Pons (tissue), 1 donor: Measurements from ENCODE around the gene GABPA.
A peak's percentile ranks its signal among the peaks of the same experiment; 100 is the strongest.
"Not testable (repeated sequence)": the region's sequence is repeated elsewhere in the genome, so short reads cannot be mapped to it uniquely, and the experiment has no call there.

Experiments used
- DNase-seq: peaks from one replicate; pipeline ENCODE4 v3.0.0-alpha.2; 2016; ENCODE audit warnings: low spot score

GABPA gene

DNA sequence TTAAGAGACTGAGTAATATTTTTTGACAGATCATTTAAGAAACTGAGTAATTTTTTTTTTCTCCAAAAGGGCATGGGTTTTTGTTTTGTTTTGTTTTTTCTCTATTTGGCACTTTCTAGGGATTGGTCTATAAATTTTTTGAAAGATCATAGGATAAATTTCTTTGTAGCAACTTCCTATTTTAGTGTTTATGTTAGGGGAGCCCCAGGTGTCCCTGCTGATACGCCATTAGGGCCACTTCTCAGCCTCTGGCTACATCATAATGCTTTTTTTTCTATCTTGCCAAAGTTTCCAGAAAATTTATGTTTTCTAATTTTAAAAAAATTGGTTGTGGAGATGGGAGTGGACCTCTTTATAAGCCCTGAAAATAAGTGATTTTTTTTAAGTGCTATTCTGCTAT is 2.6 kb downstream of the GABPA start:
- no peak for DNase-seq

DNA sequence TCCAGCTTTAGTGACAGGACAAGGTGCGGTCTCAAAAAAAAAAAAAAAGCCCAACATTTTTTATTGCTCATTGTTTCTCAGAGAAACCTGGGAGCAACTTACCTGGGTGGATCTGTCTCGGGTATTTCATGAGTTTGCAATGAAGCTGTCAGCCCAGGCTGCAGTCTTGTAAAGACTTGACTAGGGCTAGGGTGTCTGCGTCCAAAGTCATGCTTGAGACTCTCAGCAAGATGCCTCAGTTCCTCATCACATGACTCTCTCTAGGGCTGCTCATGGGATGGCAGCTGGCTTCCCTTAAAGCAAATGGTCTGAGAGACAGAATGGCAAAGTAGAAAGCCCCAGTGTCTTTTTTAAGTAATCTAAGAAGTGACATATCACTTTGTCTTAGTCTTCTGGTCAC is 8.1 kb downstream of the GABPA start:
- DNase-seq, result no peak

DNA sequence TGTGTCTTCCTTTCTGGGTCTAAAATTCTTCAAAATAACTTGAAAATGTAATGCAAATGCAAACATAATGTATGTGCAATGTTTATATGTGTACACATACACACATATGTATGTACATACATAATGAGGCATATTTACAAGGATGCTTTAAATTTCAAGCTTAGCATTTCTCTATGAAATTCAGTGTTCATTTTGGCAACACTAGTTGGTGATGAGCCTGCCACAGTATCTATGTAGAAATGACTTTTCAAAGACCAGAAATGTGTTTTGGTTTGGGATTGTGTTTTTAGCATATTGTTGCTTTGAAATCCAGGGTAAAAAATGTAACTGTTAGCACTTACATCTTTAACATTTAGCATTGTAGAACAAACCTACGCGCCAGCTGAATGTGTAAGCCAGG is 10.1 kb downstream of the GABPA start:
- DNase-seq, result no peak

DNA sequence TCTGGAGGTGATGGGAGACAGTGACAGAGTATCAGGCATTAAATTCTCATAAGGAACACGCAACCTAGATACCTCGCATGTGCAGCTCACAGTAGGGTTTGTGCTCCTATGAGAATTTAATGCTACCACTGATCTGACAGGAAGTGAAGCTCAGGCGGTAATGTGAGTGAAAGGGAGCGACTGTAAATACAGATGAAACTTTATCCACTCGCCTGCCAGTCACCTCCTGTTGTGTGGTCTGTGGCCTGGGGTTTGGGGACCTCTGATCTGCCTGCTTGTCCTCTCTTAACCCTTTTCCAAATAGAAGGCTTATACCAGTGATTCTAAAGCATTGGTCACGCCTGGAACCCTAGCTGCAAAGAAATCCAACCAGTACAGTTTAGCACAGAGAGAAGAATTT is 15.3 kb downstream of the GABPA start:
- DNase-seq, result no peak

DNA sequence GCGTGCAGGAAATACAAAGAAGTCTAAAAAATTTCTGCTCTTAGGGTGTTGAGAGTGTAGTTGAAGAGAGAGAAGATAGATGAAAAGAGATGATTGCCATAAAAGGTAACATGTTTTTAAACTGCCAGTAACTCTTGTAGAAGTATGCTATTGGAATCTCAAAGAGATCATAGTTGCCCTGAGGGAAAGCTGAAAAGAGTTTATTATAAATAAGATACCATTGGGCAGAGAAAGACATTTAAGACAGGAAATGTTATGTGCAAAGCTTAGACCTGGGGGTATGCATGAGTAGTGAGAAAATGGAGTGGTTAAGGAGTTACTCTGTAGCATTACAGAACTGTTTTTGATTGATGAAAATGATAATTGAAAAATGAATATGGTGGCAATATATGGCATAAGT is 17.6 kb downstream of the GABPA start:
- DNase-seq, result no peak

DNA sequence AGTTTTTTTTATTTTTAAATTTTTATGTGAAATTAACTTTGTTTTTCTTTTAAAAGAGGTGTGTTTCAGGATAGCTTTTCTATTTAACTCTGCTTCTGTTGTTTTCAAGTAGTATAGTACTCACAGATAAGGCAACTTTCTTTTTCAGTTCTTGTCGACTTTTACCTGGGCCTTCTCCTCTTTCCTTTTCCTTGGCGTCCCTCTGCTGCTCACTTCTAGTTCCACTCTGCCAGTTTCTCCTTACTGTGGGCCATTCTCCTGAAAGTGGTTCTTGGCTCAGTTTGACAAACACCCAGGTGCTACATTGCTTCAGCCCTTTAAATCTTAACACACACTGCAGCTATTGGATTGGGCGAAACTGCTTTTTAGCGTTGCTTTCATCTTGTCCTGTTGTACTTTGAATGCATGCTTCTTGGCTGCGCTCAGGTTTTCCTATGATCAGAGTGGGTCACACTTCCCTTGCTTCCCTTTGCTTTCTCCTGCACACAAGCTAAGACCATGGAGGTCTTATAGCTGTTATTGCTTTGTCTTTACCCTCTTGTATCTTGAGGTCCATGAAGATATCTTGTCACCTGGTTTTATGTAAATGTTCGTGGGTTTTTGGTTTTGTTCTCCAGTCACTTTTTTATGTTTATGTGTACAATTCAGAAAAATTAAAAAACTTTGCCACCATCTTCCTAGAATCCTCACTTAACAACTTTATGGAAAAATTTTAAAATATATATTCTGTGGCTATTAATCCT is 21.6 kb downstream of the GABPA start:
- no peak for DNase-seq

DNA sequence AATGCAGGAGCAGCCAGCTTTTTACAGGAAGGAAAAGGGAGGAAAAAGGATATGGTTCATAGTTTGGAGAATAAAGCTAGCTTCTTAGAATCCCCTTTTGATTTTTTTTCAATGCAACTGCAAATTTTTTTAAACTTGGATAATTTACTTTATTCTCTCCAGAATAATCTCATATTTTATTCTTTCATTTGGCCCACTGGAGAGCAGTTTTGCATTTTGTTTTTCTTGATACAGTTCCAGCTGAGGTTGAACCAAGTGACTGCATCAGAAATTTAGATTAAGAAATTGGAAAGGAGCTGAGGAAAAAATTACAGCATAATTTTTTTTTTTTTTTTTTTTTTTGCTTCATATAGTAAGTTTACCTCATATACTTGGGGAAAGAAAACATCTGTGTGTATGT is 22.8 kb downstream of the GABPA start:
- no peak for DNase-seq

DNA sequence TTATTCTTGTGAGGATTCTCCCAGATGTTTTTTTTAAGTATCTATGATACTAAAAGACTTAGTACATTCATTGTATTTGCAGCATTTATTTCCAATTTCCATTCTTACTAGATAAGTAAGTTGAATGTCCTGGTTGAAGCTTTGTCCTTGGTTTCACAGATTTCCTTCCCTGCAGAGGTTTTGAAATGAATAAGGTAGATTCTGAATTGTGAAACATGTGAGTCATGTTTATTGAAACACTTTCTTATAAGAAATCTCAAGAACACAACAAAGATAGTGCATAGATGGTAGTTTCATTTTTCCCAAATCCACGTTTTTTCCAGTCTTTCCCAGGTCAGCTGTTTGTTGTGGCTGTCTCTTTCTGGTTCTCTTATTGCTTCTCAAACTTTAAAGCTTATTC is 24.8 kb downstream of the GABPA start:
- DNase-seq, result no peak

DNA sequence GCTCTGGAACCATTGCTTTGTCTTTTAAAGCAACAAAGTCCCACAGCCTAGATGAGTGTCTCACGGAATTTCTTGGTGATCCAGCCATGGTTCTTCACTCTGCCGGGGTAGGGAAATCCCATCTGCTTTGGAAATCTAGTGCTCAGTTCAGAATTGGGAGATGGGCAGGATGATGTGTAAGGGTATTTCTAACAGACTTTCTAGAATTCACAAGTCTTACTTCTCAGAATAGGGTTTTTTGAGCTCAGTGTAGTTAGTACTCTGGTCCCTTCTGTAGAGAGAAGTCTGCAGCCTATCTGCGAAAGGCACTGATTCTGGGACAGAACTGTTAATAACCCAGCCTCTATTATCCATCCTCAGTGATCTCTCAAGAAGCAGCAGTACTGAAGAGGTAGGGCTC is 25.3 kb downstream of the GABPA start:
- no peak for DNase-seq

DNA sequence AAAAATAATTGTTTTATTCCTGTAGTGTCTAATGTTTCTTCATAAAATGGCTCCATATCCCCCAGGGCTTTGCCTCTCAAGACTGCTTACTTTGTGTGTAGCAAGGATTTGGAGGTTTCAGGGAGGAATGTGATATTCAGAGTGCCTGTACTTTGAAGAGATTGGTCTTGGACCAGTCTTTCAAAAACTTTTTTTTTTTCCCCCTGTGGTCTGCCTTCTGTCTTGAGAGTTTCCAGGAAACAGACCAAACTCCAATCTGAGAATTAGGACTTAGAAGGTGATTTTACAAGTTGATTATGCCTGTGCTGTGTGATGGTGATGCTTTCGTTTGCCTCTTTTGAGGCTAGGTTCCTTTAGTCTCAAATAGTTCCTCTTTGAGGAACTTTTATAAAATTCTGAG is 25.9 kb downstream of the GABPA start:
- no peak for DNase-seq

DNA sequence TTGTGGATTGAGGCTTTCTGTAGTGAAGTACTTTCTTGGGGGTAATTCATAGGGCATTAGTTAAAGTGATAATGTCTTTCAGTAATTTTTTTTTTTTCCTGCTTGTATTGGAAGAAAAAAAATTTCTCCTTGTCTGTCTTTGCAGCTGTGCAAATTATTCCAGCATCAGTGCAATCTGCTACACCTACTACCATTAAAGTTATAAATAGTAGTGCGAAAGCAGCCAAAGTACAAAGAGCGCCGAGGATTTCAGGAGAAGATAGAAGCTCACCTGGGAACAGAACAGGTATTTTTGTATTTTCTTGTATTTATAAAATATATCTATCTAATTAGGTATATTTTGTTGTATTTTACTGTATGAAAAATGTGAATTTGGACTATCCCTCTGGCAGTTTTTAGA is 29.3 kb downstream of the GABPA start:
- no peak for DNase-seq

DNA sequence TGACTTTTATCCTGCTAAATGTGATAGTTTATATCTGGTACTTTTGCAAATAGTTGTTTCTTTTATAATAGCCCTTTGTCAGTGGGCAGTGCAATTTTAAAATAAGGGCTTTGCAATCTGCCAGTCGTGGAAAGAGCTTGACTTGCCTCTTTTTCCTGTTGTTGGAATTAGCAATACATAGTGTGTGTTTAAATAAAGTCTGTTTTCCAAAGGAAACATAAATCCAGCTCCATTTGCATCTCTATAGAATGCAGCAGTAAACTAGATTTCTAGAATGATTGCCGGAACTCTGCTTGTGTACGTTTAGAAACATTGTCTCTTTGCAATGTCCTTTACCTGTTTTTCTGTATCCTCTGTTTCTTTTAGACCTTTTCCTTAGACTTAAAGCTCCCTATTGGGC is 33.1 kb downstream of the GABPA start:
- no peak for DNase-seq

DNA sequence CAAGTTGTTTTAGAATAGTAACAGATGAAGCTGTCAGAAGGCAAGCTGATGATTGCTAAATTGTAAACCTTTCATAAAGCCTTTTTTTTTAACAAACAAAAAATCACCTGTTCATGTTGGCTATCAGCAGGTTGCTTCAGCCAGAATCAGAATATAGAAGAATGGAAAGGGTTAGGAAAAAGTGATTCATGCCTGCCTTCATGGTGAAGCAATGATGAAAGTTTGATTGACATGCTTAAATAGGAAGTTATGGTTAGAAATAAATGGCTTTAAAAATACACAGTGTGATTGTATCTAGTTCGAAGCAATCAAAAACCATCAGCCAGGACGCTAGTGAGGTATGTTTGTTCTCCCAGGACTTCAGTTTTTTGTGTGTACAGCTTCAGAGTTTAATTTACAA is 37.9 kb downstream of the GABPA start:
- DNase-seq, result no peak

DNA sequence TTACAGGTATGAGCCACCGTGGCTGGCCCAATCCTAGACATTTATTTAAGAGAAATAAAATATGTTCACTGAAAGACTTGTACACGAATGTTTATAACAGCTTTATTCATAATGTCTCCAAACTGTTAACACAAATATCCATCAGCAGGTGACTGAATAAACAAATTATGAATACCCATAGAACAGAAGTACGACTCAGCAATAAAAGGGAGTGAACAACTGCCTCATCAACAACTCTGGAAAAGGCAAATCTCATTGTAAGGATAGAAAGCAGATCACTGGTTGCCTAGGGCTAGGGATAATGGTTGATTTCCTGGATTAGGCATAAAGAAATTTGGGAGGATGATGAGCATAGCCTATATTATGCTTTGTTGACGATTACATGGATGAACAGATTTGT is 41.7 kb downstream of the GABPA start:
- DNase-seq, result no peak

DNA sequence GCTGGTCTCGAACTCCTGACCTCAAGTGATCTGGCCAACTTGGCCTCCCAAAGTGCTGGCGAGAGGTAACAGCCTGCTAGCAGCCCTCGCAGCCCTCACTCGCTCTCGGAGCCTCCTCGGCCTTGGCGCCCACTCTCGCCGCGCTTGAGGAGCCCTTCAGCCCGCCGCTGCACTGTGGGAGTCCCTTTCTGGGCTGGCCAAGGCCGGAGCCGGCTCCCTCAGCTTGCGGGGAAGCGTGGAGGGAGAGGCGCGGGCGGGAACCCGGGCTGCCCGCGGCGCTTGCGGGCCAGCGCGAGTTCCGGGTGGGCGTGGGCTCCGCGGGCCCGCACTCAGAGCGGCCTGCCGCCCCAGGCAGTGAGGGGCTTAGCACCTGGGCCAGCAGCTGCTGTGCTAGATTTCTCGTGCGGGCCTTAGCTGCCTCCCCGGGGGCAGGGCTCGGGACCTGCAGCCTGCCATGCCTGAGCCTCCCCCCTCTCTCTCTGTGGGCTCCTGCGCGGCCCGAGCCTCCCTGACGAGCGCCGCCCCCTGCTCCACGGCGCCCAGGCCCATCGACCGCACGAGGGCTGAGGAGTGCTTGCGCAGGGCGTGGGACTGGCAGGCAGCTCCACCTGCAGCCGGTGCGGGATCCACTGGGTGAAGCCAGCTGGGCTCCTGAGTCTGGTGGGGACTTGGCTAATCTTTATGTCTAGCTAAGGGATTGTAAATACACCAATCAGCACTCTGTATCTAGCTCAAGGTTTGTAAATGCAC is 43.5 kb downstream of the GABPA start:
- DNase-seq, result not testable (repeated sequence)

DNA sequence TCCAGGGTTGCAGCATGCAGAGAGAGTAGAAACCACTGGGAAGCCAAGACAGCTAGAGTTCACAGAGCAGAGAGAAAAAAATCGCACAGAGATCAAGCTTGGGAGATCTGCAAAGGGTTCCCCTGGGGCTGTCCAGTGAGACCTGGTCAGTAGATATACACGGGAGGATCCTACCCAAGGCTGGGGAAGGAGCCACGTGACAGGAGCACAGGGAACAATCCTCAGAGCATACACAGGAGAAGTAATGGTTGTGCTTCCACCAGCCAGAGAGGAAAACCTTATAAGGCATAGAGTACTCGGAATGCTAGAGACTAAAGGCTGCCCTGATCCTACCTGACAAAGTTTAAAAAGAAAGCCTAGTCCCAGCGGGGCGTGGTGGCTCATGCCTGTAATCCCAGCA is 53.9 kb downstream of the GABPA start:
- no peak for DNase-seq

DNA sequence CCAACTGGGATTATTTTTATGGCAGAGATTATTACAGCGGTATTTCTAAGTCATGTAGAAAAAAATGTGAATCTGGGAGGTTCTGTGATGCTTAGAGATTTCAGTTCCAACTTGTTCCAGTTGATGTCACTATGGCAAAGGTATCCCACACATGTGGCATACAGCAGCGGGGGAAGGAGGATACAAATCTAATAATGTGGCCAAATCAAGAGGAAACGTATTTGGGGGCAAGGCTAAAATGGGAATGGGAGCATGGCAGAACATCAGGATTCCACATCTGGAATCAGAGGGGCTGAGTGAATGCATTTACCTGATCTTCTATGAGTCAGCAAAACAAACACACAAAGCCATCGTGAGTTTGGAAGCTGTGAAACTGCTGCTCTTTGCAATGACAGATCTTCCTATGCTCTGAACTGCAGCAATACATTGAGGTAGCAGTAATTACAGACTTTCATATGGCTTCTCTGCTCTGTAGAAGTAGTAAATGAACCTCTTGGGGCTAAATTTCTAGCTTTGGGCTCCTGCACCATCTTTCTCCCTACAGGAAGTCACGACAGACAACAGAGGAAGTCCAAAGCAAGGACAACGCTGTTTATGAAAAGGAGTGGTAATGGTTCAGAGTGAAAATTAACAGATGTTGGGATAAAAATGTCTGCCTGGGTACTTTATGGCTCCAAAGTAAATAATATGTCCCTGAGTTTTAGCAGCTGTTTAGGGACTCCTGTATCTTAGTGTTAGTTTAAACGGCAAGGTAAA is 55.5 kb downstream of the GABPA start:
- DNase-seq, result peak; percentile 82

DNA sequence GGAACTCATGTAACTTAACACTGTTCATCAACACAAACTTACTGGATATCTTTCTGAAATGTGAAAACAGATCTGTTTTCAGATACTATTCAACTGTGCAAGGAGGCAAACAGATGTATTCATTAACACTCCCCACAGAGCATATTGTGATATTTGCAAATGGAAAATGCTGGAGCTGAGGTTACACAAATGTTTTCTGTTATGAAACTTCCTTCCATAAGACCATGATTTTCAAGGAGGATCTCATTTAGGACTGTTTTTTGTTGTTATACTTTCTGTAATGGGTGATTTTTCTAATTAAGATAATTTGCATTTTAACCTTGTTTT is 56.1 kb downstream of the GABPA start:
- no peak for DNase-seq

DNA sequence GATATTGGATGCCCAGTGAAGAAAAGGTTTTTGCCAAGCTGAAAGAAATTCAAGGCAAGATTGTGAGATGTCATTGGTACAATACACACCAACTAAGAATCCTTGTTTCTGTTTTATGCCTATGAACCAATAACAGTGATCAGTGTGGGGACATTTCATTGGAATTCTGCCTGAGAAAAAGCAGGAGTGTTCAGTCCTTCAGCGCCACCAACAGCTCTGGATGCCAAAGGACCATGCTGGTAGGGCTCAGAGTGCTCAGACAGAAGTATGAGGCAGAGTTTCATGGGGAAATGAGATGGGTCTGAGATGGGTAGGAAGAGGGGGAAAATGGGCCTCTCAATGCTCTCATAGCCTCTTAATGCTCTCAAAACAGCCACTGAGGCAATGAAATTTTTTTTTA is 56.5 kb downstream of the GABPA start:
- DNase-seq, result no peak

DNA sequence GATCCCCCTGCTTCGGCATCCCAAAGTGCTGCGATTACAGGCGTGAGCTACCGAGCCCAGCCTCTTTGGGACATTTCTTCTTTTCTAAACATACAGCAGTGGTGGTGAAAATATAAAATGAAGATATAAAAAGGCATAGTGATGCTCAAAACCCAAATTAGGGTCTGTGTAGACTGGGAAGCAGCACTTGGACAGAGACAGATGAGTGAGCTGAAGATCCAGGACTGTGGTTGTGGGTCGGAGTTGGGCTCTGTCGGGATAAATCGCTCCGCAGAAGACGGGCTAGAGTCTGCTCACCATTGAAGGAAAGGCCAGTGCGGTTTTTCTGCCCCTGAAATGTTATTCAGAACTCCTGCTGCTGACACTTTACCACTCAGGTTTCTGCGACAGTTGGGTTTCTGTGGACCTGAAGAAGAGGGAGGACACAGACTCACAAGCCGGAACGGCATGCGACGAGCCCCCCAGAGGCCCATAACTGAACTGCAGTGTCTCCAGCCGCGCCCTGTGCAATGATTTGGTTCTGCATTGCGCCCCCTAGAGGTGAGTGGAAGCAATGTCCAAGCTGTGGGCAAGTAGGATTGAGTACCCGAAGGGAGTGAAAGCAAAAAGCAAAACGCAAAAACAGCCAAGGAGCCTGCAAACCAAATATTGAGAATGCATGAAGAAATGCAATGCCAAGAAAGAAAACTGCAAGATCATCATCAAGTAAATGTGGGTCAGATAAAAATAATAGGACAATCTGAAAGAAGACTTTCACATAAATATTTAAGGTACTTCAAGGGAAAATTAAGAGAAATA is 66.6 kb downstream of the GABPA start:
- peak; percentile 79 for DNase-seq

DNA sequence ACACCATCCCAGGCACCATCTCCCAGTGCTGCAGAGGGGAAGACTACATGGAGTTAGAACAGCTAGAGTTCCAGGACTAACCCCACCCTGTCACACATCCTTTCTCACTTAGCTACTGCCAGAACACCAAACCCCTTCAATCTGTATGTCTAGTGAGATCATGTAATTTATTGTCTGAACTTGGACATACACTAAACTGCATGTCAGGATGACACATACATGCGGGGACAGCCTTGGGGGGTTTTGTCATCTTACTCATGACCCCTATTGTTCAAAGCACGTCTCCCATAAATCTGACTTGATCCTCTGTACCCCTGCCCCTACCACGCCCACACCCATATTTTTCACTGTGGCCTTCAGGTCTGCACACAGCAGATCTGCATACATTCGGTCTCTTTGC is 71.3 kb downstream of the GABPA start:
- DNase-seq, result no peak

DNA sequence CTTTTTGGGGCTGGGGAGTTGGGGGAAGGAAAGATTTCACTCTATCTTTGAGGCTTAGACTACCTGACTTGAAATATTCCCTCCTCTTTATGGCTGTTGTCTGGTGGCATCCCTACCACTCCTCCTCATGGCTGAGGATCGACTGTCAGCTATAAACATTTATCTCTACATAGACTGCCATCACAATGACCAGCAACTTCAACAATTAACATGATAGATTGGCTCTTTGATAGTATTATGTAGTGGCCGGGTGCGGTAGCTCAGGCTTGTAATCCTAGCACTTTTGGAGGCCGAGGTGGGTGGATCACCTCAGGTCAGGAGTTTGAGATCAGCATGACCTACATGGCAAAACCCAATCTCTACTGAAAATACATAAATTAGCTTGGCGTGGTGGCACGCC is 72.4 kb downstream of the GABPA start:
- no peak for DNase-seq

DNA sequence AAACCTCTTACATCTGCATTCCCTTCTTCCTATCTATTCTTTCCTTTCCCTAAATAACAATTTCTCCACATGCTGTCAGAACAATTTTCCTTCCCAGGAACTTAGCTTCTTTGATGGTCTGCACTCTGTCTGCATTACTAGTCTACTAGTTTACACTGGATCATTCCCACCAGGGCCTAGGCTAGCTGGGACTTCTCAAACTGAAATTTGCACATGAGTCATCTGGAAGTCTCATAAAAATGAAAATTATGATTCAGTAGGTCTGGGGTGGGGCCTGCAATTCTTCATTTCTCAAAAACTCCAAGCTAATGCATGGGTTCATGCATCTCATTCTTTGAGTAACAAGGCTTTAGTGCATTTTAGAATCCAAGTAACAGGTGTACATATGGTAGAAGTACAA is 74.2 kb downstream of the GABPA start:
- DNase-seq, result no peak
